ENCODE results near the gene PLEKHB2.

- TF ChIP-seq CTCF (IDR thresholded peaks at IDR 0.05) = no peak
- TF ChIP-seq ATF2 (CRISPR knock-in tag; IDR thresholded peaks at IDR 0.05; ENCODE audit: borderline replicate concordance, low read depth) = no peak
- TF ChIP-seq ZBTB43 (CRISPR knock-in tag; IDR thresholded peaks at IDR 0.05) = no peak
- no peak for TF ChIP-seq ETV6 (CRISPR knock-in tag; IDR thresholded peaks at IDR 0.05)
- TF ChIP-seq MXD4 (CRISPR knock-in tag; IDR thresholded peaks at IDR 0.05; ENCODE audit: borderline replicate concordance) = no peak
Observed at GRCh38 chr2:131146231-131146630, 41.1 kb downstream of the PLEKHB2 start.
